IMR-90 (cell line): ENCODE results near the gene PHOX2A.

Source experiments
- BHLHE40 ChIP-seq: fragments of 150-350 bp; IDR thresholded peaks from 2 replicates; pipeline ENCODE4 v1.6.1; 2016; ENCODE audit warnings: mild to moderate bottlenecking, low read depth, low read length
- CEBPB ChIP-seq: IDR thresholded peaks from 2 replicates; pipeline ENCODE4 v1.6.1; 2012; ENCODE audit warnings: low read depth, low read length, improper control_type of control experiment
- CHD1 ChIP-seq: IDR thresholded peaks from 2 replicates; pipeline ENCODE4 v1.6.1; 2012; ENCODE audit warnings: low read depth, low read length, improper control_type of control experiment
- MAFK ChIP-seq: IDR thresholded peaks from 2 replicates; pipeline ENCODE4 v1.6.1; 2012; ENCODE audit warnings: low read depth, low read length, improper control_type of control experiment
- POLR2A ChIP-seq: IDR thresholded peaks from 2 replicates; pipeline ENCODE4 v1.6.1; 2012; ENCODE audit warnings: mild to moderate bottlenecking, low read depth, low read length
- TF ChIP-seq, protein P1 (sequence below): conservative IDR thresholded peaks from 2 replicates; pipeline ENCODE4 v1.5.1; 2012; ENCODE audit warnings: mild to moderate bottlenecking, low read depth, low read length, improper control_type of control experiment

DNA sequence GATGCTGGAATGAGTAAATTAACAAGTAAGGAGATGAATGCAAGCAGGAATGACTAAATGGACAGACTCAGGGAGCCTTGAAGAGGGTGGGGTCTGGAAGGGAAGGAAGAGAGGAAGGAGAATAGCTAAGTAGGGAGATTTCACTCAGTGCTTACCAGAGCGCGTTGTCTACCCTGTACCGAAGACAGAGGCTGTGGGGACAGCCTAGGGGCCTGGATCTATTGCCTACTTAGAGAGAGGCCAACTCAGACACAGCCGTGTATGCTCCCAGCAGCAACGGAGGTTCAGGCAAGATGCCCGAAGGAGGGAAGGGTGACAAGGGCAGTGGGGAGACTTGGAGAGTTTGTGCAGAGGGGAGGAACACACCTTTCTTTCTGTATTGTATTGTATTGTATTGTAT lies 27.3 kb downstream of the PHOX2A start, which contains the start of gene FOLR2:
- TF ChIP-seq, protein P1, sequence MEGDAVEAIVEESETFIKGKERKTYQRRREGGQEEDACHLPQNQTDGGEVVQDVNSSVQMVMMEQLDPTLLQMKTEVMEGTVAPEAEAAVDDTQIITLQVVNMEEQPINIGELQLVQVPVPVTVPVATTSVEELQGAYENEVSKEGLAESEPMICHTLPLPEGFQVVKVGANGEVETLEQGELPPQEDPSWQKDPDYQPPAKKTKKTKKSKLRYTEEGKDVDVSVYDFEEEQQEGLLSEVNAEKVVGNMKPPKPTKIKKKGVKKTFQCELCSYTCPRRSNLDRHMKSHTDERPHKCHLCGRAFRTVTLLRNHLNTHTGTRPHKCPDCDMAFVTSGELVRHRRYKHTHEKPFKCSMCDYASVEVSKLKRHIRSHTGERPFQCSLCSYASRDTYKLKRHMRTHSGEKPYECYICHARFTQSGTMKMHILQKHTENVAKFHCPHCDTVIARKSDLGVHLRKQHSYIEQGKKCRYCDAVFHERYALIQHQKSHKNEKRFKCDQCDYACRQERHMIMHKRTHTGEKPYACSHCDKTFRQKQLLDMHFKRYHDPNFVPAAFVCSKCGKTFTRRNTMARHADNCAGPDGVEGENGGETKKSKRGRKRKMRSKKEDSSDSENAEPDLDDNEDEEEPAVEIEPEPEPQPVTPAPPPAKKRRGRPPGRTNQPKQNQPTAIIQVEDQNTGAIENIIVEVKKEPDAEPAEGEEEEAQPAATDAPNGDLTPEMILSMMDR, result no peak
- TF ChIP-seq CHD1, result no peak
- TF ChIP-seq POLR2A, result no peak
- no peak for TF ChIP-seq MAFK
- no peak for TF ChIP-seq BHLHE40
- no peak for TF ChIP-seq CEBPB
